HepG2 (cell line): ENCODE measurements around the gene MAP3K2. TPM values are rescaled to one million over a fixed set of nuclear protein-coding genes. Genes with fewer than 3 reads are reported as not detected.
A peak's percentile ranks its signal among the peaks of the same experiment; 100 is the strongest.

Experiments
- DPF2 ChIP-seq: sonication (generic); formaldehyde crosslinking; IDR thresholded peaks from 2 replicates; pipeline ENCODE4 v1.4.0; 2020; ENCODE audit warnings: mild to moderate bottlenecking, low read depth, missing genetic modification reagents, borderline replicate concordance
- MAFF ChIP-seq: IDR thresholded peaks from 2 replicates; pipeline ENCODE4 v1.6.1; 2011; ENCODE audit warnings: low read depth, low read length, improper control_type of control experiment
- ZNF12 ChIP-seq: sonication (generic); formaldehyde crosslinking; IDR thresholded peaks from 2 replicates; pipeline ENCODE4 v1.5.0; 2020; ENCODE audit warnings: missing genetic modification reagents
- ZNF234 ChIP-seq: sonication (generic); formaldehyde crosslinking; conservative IDR thresholded peaks from 2 replicates; pipeline ENCODE4 v1.5.1; 2020; ENCODE audit warnings: mild to moderate bottlenecking, missing genetic modification reagents
- polyA plus RNA-seq, 8 experiments: library from polyadenylated mRNA; depleted of rRNA in 3 of 8; stranded (reverse) in 7 of 8; unstranded in 1 of 8; fragments of >200 nt; fragmentation: Illumina TruSeq in 4 of 8; extraction: Trizol in 4 of 8; gene quantifications; 2 replicates each; pipeline versions ENCODE4 v1.2.1 to v1.2.3, GENCODE V29; 2011 to 2016; ENCODE audit warnings: low read depth in 4 of 8, missing spikeins in 1 of 8, mixed read lengths in 1 of 8; ENCODE audit not compliant: insufficient read depth in 1 of 8
- total RNA-seq, 5 experiments: library from RNA; depleted of rRNA; stranded (reverse); fragments of >200 nt; fragmentation: Illumina TruSeq; extraction: Trizol; gene quantifications; 2 replicates each; pipeline ENCODE4 v1.2.3, GENCODE V29; 2016; ENCODE audit warnings: low read depth in 1 of 5
- TF ChIP-seq, protein P1 (sequence below): sonication (generic); formaldehyde crosslinking; IDR thresholded peaks from 2 replicates; pipeline ENCODE4 v1.5.0; 2020; ENCODE audit warnings: mild to moderate bottlenecking, missing genetic modification reagents, borderline replicate concordance
- TF ChIP-seq, protein P2 (sequence below): sonication (generic); formaldehyde crosslinking; IDR thresholded peaks from 2 replicates; pipeline ENCODE4 v1.9.0; 2021; ENCODE audit warnings: missing genetic modification reagents, mild to moderate bottlenecking, borderline replicate concordance
- TF ChIP-seq, protein P3 (sequence below): sonication (generic); formaldehyde crosslinking; IDR thresholded peaks from 2 replicates; pipeline ENCODE4 v1.4.0; 2020; ENCODE audit warnings: missing genetic modification reagents, borderline replicate concordance
- TF ChIP-seq, protein P4 (sequence below): sonication (generic); formaldehyde crosslinking; conservative IDR thresholded peaks from 2 replicates; pipeline ENCODE4 v1.5.0; 2020; ENCODE audit warnings: missing genetic modification reagents

MAP3K2 gene
- total and polyA plus RNA-seq, 2 of the 13 experiments (the other 11 are each of a cell fraction or from before 2014, with no cell fraction given), result 12.2 to 37.2 TPM

DNA sequence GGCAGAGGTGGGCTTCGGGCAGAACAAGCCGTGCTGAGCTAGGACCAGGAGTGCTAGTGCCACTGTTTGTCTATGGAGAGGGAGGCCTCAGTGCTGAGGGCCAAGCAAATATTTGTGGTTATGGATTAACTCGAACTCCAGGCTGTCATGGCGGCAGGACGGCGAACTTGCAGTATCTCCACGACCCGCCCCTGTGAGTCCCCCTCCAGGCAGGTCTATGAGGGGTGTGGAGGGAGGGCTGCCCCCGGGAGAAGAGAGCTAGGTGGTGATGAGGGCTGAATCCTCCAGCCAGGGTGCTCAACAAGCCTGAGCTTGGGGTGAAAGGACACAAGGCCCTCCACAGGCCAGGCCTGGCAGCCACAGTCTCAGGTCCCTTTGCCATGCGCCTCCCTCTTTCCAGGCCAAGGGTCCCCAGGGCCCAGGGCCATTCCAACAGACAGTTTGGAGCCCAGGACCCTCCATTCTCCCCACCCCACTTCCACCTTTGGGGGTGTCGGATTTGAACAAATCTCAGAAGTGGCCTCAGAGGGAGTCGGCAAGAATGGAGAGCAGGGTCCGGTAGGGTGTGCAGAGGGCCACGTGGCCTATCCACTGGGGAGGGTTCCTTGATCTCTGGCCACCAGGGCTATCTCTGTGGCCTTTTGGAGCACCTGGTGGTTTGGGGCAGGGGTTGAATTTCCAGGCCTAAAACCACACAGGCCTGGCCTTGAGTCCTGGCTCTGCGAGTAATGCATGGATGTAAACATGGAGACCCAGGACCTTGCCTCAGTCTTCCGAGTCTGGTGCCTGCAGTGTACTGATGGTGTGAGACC, 30.7 kb upstream of the MAP3K2 start, which contains the start of gene PROC (continued):
- TF ChIP-seq, protein P1, sequence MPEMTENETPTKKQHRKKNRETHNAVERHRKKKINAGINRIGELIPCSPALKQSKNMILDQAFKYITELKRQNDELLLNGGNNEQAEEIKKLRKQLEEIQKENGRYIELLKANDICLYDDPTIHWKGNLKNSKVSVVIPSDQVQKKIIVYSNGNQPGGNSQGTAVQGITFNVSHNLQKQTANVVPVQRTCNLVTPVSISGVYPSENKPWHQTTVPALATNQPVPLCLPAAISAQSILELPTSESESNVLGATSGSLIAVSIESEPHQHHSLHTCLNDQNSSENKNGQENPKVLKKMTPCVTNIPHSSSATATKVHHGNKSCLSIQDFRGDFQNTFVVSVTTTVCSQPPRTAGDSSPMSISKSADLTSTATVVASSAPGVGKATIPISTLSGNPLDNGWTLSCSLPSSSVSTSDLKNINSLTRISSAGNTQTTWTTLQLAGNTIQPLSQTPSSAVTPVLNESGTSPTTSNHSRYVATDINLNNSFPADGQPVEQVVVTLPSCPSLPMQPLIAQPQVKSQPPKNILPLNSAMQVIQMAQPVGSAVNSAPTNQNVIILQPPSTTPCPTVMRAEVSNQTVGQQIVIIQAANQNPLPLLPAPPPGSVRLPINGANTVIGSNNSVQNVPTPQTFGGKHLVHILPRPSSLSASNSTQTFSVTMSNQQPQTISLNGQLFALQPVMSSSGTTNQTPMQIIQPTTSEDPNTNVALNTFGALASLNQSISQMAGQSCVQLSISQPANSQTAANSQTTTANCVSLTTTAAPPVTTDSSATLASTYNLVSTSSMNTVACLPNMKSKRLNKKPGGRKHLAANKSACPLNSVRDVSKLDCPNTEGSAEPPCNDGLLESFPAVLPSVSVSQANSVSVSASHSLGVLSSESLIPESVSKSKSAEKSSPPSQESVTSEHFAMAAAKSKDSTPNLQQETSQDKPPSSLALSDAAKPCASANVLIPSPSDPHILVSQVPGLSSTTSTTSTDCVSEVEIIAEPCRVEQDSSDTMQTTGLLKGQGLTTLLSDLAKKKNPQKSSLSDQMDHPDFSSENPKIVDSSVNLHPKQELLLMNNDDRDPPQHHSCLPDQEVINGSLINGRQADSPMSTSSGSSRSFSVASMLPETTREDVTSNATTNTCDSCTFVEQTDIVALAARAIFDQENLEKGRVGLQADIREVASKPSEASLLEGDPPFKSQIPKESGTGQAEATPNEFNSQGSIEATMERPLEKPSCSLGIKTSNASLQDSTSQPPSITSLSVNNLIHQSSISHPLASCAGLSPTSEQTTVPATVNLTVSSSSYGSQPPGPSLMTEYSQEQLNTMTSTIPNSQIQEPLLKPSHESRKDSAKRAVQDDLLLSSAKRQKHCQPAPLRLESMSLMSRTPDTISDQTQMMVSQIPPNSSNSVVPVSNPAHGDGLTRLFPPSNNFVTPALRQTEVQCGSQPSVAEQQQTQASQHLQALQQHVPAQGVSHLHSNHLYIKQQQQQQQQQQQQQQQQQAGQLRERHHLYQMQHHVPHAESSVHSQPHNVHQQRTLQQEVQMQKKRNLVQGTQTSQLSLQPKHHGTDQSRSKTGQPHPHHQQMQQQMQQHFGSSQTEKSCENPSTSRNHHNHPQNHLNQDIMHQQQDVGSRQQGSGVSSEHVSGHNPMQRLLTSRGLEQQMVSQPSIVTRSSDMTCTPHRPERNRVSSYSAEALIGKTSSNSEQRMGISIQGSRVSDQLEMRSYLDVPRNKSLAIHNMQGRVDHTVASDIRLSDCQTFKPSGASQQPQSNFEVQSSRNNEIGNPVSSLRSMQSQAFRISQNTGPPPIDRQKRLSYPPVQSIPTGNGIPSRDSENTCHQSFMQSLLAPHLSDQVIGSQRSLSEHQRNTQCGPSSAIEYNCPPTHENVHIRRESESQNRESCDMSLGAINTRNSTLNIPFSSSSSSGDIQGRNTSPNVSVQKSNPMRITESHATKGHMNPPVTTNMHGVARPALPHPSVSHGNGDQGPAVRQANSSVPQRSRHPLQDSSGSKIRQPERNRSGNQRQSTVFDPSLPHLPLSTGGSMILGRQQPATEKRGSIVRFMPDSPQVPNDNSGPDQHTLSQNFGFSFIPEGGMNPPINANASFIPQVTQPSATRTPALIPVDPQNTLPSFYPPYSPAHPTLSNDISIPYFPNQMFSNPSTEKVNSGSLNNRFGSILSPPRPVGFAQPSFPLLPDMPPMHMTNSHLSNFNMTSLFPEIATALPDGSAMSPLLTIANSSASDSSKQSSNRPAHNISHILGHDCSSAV (CRISPR knock-in tag), result 0 out of 2 replicates have a peak, but pooled peaks have one; percentile 98
- TF ChIP-seq ZNF234 (CRISPR knock-in tag) (peak; percentile 92; the same call in 1 of the 2 replicates), ZNF12 (CRISPR knock-in tag) (peak; percentile 75), MAFF (no peak), DPF2 (CRISPR knock-in tag) (peak; percentile 76; the same call in 1 of the 2 replicates)
- TF ChIP-seq, protein P2, sequence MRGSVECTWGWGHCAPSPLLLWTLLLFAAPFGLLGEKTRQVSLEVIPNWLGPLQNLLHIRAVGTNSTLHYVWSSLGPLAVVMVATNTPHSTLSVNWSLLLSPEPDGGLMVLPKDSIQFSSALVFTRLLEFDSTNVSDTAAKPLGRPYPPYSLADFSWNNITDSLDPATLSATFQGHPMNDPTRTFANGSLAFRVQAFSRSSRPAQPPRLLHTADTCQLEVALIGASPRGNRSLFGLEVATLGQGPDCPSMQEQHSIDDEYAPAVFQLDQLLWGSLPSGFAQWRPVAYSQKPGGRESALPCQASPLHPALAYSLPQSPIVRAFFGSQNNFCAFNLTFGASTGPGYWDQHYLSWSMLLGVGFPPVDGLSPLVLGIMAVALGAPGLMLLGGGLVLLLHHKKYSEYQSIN (CRISPR knock-in tag), result no peak
- TF ChIP-seq, protein P3, sequence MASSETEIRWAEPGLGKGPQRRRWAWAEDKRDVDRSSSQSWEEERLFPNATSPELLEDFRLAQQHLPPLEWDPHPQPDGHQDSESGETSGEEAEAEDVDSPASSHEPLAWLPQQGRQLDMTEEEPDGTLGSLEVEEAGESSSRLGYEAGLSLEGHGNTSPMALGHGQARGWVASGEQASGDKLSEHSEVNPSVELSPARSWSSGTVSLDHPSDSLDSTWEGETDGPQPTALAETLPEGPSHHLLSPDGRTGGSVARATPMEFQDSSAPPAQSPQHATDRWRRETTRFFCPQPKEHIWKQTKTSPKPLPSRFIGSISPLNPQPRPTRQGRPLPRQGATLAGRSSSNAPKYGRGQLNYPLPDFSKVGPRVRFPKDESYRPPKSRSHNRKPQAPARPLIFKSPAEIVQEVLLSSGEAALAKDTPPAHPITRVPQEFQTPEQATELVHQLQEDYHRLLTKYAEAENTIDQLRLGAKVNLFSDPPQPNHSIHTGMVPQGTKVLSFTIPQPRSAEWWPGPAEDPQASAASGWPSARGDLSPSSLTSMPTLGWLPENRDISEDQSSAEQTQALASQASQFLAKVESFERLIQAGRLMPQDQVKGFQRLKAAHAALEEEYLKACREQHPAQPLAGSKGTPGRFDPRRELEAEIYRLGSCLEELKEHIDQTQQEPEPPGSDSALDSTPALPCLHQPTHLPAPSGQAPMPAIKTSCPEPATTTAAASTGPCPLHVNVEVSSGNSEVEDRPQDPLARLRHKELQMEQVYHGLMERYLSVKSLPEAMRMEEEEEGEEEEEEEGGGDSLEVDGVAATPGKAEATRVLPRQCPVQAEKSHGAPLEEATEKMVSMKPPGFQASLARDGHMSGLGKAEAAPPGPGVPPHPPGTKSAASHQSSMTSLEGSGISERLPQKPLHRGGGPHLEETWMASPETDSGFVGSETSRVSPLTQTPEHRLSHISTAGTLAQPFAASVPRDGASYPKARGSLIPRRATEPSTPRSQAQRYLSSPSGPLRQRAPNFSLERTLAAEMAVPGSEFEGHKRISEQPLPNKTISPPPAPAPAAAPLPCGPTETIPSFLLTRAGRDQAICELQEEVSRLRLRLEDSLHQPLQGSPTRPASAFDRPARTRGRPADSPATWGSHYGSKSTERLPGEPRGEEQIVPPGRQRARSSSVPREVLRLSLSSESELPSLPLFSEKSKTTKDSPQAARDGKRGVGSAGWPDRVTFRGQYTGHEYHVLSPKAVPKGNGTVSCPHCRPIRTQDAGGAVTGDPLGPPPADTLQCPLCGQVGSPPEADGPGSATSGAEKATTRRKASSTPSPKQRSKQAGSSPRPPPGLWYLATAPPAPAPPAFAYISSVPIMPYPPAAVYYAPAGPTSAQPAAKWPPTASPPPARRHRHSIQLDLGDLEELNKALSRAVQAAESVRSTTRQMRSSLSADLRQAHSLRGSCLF, result 0 out of 2 replicates have a peak, but pooled peaks have one; percentile 77
- TF ChIP-seq, protein P4, sequence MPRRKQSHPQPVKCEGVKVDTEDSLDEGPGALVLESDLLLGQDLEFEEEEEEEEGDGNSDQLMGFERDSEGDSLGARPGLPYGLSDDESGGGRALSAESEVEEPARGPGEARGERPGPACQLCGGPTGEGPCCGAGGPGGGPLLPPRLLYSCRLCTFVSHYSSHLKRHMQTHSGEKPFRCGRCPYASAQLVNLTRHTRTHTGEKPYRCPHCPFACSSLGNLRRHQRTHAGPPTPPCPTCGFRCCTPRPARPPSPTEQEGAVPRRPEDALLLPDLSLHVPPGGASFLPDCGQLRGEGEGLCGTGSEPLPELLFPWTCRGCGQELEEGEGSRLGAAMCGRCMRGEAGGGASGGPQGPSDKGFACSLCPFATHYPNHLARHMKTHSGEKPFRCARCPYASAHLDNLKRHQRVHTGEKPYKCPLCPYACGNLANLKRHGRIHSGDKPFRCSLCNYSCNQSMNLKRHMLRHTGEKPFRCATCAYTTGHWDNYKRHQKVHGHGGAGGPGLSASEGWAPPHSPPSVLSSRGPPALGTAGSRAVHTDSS (CRISPR knock-in tag), result 0 out of 2 replicates have a peak, but pooled peaks have one; percentile 28
